AG04449 (cell line): ENCODE measurements around the gene HIVEP3.
A peak's percentile ranks its signal among the peaks of the same experiment; 100 is the strongest.

Experiments used
- CTCF ChIA-PET: fragments of 350-600 bp; formaldehyde crosslinking; extraction: SDS; loops from one replicate; lab custom pipeline; 2021; ENCODE audit warnings: antibody characterized with exemption; lab: Yijun Ruan, JAX
- POLR2A ChIA-PET: fragments of 400-600, 350-600 bp; formaldehyde crosslinking; extraction: SDS; loops from one replicate; lab custom pipeline; 2020; ENCODE audit warnings: antibody characterized with exemption, inconsistent platforms; lab: Yijun Ruan, JAX
- DNase-seq: peaks from one replicate; pipeline ENCODE4 v3.0.0-alpha.2; 2010; ENCODE audit warnings: low read depth, low spot score
- H3K4me3 ChIP-seq: 2 replicates; pipeline ENCODE4 v1.5.1; 2011; ENCODE audit warnings: low read depth, mild to moderate bottlenecking, control low read depth, low read length
- TF ChIP-seq, protein P1 (sequence below): IDR thresholded peaks from one replicate; pipeline ENCODE4 v1.5.1; 2011; ENCODE audit warnings: mild to moderate bottlenecking, moderate library complexity, low read length, control low read depth, inconsistent platforms; ENCODE audit not compliant: insufficient read depth; ENCODE audit errors: missing control alignments

Gene HIVEP3

DNA sequence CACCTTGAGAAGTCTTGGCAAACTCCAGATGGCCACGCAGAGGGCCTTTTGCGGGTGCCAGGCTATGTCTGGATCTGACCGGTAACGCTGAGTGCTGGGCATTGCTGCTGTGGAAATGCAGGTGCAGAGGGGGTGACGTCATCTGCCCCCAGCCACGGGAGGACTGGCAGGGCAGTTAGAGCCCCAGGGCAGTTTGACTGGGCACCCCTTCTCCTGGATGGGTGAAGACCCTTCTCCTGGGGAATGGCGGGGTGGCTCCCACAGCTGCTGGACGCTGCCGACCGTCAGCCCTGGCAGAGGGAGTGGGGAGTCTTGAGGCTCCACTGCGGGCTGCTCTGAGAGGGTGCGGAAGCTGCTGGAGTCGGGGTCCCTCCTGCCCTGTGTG, 421.7 kb downstream of the HIVEP3 start:
- TF ChIP-seq, protein P1, sequence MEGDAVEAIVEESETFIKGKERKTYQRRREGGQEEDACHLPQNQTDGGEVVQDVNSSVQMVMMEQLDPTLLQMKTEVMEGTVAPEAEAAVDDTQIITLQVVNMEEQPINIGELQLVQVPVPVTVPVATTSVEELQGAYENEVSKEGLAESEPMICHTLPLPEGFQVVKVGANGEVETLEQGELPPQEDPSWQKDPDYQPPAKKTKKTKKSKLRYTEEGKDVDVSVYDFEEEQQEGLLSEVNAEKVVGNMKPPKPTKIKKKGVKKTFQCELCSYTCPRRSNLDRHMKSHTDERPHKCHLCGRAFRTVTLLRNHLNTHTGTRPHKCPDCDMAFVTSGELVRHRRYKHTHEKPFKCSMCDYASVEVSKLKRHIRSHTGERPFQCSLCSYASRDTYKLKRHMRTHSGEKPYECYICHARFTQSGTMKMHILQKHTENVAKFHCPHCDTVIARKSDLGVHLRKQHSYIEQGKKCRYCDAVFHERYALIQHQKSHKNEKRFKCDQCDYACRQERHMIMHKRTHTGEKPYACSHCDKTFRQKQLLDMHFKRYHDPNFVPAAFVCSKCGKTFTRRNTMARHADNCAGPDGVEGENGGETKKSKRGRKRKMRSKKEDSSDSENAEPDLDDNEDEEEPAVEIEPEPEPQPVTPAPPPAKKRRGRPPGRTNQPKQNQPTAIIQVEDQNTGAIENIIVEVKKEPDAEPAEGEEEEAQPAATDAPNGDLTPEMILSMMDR: no peak
- H3K4me3 ChIP-seq: no peak overlapping the region
- DNase-seq: no peak
- CTCF ChIA-PET: interaction anchor here (0.6 to 10.6 kb wide), 3 partner anchors 18 to 215 kb away, joined by 3 to 105 read pairs (median 5); no protein-coding TSS in a partner anchor
- POLR2A ChIA-PET: interaction anchor here (0.7 kb wide), 1 partner anchor 1270 kb away, joined by 4 read pairs; the partner anchor contains the start of genes C1orf50 and P3H1

DNA sequence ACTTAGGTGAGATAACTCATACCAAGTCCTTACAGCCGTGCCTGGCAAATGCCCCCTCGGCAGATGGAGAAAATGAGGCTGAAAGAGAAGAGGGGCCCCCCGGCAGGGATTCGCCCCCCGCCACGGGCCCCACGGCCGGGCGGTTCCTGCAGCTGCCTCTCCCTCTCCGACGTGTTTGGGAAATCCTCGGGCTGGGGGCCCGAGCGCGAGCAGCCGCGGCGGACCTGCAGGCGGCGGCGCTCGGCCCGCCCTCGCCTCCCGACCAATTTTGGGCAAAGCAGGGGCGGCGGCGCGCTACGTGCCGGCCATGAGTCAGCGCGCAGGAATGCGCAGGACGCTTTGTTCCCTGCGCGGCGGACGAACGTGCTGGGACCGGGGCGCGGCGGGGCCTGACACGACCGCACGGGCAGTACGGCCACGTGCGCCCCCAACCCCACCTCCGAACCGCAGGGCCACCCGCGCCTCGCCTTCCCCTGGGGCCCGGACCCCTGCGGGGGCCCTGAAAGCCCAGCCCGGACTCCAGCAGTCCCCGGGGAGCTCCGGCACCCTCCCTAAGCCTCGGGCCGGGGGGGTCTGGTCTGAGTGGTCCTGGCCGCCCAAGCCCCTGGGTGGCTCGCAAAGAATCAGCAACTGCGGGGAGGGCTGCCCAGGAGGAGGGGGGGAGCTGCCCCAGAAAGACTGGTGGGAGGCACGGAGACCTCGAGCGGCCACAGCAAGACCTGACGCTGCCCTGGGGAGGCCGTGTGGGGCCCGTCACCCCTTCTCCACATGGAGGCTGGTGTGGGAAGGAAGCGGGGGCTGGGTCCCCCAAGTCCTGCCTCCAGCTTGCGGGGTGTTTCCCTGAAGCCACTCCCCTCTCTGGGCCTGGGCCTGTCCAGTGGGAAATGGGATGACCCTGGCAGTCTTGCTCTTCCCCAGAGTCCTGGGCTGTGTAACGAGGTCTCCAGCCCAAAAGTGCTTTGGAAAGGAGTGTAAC, 422.4 kb downstream of the HIVEP3 start:
- H3K4me3 ChIP-seq: peak overlapping the region; percentile 36

DNA sequence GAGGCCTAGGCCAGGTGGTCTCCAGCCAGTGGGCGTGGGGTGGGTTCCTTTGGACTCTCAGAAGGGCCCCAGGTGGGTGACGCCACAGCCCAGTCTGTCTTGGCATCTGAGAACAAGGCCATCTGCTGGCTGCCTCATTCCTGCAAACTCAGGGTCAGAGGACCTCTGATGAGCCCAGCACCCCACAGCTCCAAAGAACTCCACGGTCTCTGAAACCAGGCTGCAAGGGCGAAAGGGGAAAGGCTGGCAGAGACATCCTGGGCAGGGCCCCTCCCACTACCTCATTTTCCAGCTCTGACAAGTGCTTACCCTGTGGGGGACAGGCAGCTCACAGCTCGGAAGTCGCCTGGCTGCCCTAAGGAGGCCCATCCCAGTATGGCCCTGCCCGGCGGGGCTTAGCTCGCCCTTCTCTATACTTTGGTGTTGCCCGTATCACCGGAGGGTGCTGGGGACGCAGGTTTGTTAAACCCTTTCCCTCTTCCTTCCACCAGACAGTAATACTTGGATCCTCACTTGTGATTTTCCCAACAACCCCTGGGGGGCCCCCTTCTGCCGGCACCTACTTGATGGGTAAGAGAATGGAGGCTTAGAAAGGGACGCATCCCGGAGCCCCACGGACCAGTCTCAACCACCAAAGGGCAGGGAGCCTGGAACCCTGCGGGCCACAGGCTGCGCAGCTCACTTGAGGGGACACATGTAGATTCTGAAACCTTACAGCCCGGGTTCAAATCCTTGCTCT, 423.3 kb downstream of the HIVEP3 start:
- TF ChIP-seq, protein P1: peak; percentile 32
- DNase-seq: no peak
- ChIA-PET POLR2A (interaction anchor here (0.7 kb wide), 1 partner anchor 17 kb away, joined by 3 read pairs; no protein-coding TSS in a partner anchor), CTCF (interaction anchor here (0.7 to 10.6 kb wide), 7 partner anchors 11 to 63 kb away, joined by 3 to 105 read pairs (median 3); partner anchors contain the start of gene EDN2)
- H3K4me3 ChIP-seq: peak overlapping the region; percentile 20

More for the DNA sequence above, 422.4 kb downstream of the HIVEP3 start:
- ChIA-PET POLR2A (interaction anchor here (0.7 kb wide), 1 partner anchor 16 kb away, joined by 3 read pairs; no protein-coding TSS in a partner anchor), CTCF (interaction anchor here (0.6 to 10.6 kb wide), 7 partner anchors 12 to 214 kb away, joined by 3 to 105 read pairs (median 3); partner anchors contain the start of gene EDN2)
- no peak for DNase-seq
- TF ChIP-seq, protein P1: no peak

DNA sequence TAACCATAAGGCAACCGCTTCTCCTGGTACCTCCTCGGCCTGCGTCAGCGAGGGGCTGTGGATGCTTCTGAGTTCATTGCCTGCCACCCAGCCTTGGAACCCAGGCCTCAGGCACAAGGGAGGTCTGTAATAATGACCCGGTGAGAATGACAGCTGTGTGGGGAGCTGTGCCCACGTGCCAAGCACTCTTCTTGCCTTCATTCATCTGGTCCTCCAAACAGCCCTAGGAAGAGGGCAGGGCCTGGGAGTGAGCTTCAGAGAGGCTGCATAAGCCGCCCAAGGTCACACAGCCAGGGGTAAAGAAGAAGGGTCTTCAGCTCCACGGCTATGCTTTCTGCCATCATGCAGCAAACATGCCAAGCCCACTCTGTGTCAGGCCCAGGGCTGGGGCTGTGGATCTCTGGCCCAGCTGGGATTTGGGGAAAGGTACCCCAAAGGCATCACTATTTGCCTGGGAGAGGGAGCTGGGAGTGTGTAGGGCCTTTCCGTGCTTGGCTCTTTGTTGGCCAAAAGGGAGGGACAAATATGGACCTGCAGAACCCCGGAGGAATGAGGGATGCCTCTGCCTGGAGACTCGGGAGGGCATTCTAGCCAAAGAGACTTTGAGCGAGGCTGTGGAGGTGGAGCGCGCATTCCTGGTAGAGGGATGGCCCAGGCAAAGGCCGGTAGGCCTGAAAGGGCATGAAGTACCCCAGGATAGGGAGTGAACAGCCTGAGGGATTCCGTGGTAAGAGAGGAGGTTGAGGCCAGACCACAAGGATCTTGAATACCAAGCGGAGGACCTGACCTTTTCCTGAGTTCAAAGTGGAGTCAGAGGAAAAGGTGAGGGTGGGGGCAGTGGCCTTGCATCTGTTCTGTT, 424.1 kb downstream of the HIVEP3 start:
- ChIA-PET POLR2A (no interaction called here), CTCF (interaction anchor here (0.9 to 10.6 kb wide), 6 partner anchors 10 to 38 kb away, joined by 3 to 105 read pairs (median 4); partner anchors contain the start of gene EDN2)
- DNase-seq: no peak
- TF ChIP-seq, protein P1: no peak
- no peak overlapping the region for H3K4me3 ChIP-seq

DNA sequence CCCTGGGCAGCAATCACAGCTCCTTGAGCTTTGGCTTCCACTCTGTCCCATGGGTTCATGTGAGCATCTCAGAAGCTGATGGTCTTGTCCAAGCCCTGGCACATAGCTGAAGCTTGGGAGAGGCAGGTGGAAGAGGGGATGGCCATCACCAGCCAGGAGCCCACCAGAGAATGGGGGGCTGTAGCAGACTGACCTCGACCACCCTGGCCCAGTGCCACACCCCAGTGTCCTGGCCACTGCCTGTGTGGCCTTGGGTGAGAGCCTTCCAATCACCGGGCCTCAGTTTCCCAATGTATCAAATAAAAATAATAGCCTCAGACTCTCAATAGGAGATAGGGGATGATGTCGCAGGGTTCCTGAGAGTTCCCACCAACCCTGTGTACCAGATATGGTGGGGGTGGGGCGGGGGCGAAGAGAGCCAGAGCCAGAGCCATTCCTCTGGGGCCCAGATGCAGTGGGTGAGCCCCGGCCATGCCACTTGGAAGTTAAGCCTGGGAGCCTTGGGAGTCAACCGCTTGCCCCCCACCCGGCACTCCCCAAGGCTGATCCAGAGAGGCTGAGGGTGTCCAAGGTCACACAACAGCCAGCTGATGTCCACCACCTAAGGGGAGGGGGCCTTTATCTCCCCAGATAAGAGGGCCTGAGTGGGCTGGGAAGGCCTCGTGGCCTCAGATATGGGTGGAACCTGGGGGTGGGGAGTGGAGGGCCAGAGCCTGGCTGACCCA, 424.9 kb downstream of the HIVEP3 start:
- no peak overlapping the region for H3K4me3 ChIP-seq
- TF ChIP-seq, protein P1: no peak
- ChIA-PET CTCF (interaction anchor here (0.9 to 10.6 kb wide), 8 partner anchors 11 to 213 kb away, joined by 3 to 105 read pairs (median 4); no protein-coding TSS in a partner anchor), POLR2A (no interaction called here)
- no peak for DNase-seq
